H1 (cell line): ENCODE data around the gene ADGRL3. TPM values are rescaled to one million over a fixed set of nuclear protein-coding genes. Genes with fewer than 3 reads are reported as not detected.

Source experiments
- ASH2L ChIP-seq: fragments of 200-600, 300-600 bp; sonication (generic); IDR thresholded peaks from one replicate; pipeline ENCODE4 v1.7.1; 2017; ENCODE audit warnings: low read length
- BCL11A ChIP-seq, 2 experiments: IDR thresholded peaks; one replicate each; pipeline ENCODE4 v1.6.1; 2011; ENCODE audit warnings: low read depth in 2 of 2, low read length in 2 of 2, mild to moderate bottlenecking in 2 of 2
- CHD7 ChIP-seq: fragments of 300-600 bp; sonication (generic); IDR thresholded peaks from 2 replicates; pipeline ENCODE4 v1.7.1; 2012; ENCODE audit warnings: low read length, moderate library complexity, mild to moderate bottlenecking, inconsistent platforms; ENCODE audit not compliant: insufficient replicate concordance
- KDM1A ChIP-seq: fragments of 200-600, 300-600 bp; sonication (generic); IDR thresholded peaks from 2 replicates; pipeline ENCODE4 v1.7.1; 2016; ENCODE audit warnings: mild to moderate bottlenecking, low read length, borderline replicate concordance
- KDM4A ChIP-seq: IDR thresholded peaks from one replicate; pipeline ENCODE4 v1.7.1; 2012; ENCODE audit warnings: low read depth, mild to moderate bottlenecking, moderate library complexity, low read length, inconsistent platforms; ENCODE audit not compliant: severe bottlenecking
- RXRA ChIP-seq: IDR thresholded peaks from 2 replicates; pipeline ENCODE4 v1.6.1; 2011; ENCODE audit warnings: low read depth, mild to moderate bottlenecking, low read length, moderate library complexity; ENCODE audit not compliant: insufficient read depth
- polyA plus RNA-seq, 7 experiments: library from polyadenylated mRNA; depleted of rRNA in 3 of 7; stranded (reverse) in 5 of 7; unstranded in 2 of 7; fragments of >200 nt in 5 of 7; fragments of 200-250 nt in 2 of 7; gene quantifications; 1 replicate in 5 of 7; 2 replicates in 1 of 7; 4 replicates in 1 of 7; pipeline versions ENCODE4 v1.2.1 to v1.2.3, GENCODE V29; 2011 to 2013; ENCODE audit warnings: missing spikeins in 2 of 7, mixed read lengths in 2 of 7
- total RNA-seq: library from RNA; stranded (reverse); fragmentation: NEBNext Ultra II Directional; extraction: Animal tissue kit (Norgen Biotek cat#: 25700); gene quantifications from 2 replicates; pipeline ENCODE4 v1.2.1, GENCODE V29; 2021

Gene ADGRL3
- total and polyA plus RNA-seq, 2 of the 8 experiments (the other 6 are each of a cell fraction or from before 2014, with no cell fraction given) = 6.6 to 13.0 TPM

GRCh38 chr4:61408861-61409260, 208.7 kb downstream of the ADGRL3 start (continued):
- TF ChIP-seq CHD7 = no peak
- TF ChIP-seq ASH2L = no peak
- no peak for TF ChIP-seq KDM4A
- TF ChIP-seq KDM1A = no peak
- no peak for TF ChIP-seq RXRA
- TF ChIP-seq BCL11A (IDR thresholded peaks at IDR 0.05; ENCODE audit: low read depth in 2 of 2, low read length in 2 of 2) = no peak
- TF ChIP-seq, all 59 proteins: peak for 0
